DMS79 treated with DMSO at 0.1 percent for 48 hours (cell line): ENCODE results near the gene DBN1.

Experiments
- DNase-seq: peaks from one replicate; lab custom pipeline; 2025; lab: John Stamatoyannopoulos, UW

DBN1 gene

DNA sequence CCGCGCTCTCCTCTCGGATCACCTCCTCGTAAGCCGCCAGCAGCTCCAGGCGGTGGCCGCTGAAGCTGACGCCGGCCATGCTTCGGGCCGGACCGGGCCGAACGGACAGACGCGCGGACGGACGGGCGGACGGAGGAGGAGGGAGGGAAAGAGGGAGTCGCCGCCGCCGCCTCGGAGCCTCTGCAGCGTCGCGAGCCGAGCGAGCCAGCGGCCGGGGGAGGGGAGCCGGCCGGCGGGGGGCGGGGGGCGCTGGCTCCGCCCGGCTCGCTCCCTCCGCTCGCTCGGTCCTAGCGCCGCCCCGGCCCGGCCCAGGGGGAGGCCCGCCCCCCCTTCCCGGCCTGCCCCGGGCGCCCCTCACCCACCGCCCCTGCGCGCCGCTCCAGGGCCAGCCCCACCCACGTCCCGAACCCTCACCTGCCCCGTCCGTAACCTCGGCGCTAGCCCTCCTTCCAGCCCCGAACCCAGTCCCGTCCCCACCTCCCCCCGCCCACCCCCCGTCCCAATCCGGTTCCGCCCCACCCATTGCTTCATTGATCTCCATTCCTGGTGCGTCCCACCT is at the start of gene DBN1:
TSS of gene DBN1 (minus strand) at position 192 of the 559 bp plus-strand sequence. CDS start at position 79, 113 bp downstream.
- DNase-seq = peak; percentile 7

GRCh38 chr5:177520916-177521513 is 47.6 kb upstream of the DBN1 start:
- no peak for DNase-seq

- DNase-seq = no peak
Measured at GRCh38 chr5:177520271-177520670, 46.8 kb upstream of the DBN1 start.

GRCh38 chr5:177519463-177520235 is 46.2 kb upstream of the DBN1 start:
- DNase-seq = no peak

DNA sequence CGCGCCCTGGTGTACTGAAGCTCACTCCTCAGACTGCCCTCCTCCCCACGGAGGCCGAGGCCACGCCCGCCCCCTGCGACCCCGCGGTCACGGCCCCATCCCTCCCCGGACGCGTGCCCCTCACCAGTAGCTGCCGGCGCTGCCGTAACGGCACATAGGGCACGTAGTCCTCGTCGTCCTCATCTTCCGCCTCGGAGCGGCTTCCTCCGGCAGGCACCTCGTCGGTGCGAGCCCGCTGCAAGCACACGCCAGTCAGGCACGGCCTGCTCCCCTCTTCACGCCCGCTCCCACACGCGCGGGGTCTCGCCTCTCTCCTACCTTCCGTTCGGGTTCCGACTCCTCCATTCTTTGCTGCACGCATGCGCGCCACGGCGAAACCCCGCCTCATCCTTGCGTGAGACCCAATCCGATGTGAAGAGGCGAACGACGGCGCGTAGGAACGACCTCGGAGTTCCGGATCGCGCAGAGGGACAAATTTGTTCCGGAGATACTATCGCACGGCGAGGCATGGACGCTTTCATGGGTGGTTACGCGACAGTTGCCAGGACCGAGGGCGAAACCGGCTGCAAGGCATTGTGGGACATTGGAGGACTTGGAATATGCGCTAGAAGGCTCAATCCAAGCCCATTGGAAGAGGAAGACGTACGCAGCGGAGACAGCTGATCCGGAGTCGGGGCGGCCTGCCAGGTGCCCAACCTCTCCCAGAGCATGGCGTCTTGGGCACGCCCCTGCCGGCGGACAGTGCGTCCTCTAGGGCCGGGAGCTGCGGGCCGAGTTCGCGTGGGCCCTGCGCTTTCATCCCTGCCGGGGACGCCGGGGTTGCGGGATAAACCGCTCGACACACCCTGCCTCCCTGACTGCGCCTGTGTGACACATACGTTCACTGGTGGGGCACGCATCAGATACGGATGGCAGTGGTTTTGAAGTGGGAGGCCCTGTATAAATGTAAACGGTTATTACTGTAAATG is 43.5 kb upstream of the DBN1 start, which contains the start of gene DDX41:
TSS of gene DDX41 (minus strand) at position 361 of the 968 bp plus-strand sequence. CDS start at position 345, 16 bp downstream.
- DNase-seq = peak; percentile 85

- no peak for DNase-seq
Measured at GRCh38 chr5:177515580-177515979, 42.1 kb upstream of the DBN1 start.

GRCh38 chr5:177514541-177514940 is 41.1 kb upstream of the DBN1 start:
- no peak for DNase-seq

DNA sequence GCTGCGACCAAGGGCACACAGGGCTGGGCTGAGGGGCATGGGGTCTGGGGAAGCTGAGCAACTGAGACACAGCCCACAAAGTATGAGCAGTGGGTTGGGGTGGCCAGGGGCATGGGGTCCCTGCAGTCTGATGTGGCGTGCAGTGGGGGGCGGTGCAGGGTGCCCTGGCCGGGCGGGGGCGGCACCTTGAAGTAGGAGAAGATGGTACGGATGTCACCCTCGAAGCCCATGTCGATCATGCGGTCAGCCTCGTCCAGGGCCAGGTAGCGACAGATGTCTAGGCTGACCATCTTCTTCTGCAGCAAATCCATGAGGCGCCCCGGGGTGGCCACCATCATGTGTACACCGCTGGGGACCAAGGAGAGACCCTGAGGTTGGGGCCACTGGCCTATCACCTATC is 40.1 kb upstream of the DBN1 start:
- DNase-seq = no peak

DNA sequence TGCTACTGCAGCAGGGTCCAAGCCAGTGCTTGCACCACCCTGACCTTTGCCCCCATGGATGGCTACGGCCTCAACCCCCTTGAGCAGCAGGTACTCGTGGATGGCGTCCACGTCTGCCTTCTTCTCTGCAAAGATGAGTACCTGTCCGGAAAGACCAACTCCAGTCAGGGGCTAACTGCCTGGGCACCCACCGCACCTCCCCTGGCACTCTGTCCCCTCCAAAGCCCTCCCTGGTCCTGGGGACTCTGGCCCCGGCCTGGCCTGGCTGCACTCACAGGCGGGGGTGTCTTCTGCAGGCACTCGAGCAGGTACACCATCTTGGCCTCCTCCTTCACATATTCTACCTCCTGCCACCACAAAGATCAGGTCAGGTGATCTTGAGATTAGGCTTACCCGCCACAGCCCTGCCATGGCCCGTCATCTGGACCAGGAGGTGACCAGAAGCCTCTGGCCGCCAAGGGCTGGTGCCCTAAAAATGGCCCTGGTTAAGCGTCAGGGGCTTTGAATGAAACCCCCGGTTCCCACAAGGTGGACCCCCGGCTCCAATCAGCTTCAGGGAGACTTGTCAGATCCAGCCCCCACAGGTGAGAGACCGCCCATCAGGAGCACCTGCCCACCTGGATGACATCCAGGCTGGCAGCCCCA is 39.4 kb upstream of the DBN1 start:
- DNase-seq = no peak

DNA sequence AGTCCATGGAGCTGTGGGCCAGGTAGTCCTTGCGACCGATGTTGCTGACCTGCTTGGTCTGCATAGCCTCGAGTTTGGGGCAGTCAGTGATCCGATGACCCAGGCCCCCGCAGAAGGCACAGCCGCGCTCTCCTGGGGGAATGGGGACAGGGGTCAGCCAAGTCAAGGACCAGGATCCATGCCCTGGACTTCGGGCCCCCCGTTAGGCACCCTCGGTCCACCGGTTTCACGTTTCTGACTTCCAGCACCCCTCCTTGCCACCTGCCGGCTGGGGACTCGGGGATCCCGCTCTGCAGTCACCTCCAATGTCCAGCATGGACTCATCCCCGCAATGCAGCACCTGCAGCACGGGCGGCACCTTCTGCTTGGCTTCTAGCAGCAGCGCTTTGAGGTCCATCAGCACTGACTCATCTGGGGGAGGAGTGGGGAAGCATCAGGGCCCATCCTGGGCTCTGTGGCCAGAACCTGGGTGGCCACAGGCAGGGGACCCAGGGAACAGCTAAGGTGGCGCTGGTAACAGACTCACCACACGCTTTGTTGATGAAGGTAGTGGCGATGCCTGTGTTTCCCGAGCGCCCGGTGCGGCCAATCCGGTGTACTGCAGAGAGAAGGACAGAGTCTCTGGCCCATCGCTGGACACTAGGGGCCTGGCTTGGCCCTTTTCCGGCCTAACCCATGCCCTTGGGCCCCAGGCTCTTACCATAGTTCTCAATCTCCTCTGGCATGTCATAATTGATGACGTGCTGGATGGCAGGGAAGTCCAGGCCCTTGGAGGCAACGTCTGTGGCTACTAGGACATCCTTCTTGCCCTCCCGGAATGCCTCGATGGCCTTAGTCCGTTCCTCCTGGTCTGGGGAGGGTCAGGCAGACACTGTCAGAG is 38.6 kb upstream of the DBN1 start:
- no peak for DNase-seq

GRCh38 chr5:177511181-177511580 is 37.7 kb upstream of the DBN1 start:
- DNase-seq = no peak

GRCh38 chr5:177510567-177511053 is 37.2 kb upstream of the DBN1 start:
- no peak for DNase-seq

DNA sequence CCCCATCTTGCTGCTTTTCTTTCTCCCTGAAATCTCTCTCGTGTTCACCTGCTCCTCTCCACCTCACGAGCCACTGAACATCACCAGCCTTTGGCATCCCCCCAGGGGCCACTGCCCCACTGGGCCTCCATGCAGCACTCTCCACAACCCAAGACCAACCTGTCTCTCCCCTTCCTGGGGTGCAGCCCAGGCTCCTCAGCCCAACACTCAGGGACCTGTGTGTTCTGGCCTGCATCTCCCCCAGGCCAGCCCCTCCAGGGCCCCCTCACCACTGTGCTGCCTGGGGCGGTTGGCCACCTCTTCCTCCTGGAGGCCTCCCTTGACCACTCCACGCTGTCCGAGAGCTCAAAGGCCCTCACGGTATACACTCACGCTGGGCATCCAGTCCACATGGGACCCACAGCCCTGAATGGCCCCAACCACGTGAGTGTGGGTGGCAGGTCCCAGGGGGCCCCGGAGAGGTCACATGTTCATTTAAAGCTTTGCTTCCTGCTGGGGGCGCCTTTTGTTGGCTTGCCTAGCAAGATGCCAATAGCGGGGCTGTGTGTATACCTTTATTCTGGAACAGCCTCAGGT is 36.6 kb upstream of the DBN1 start:
- DNase-seq = no peak

GRCh38 chr5:177509381-177509951 is 36.0 kb upstream of the DBN1 start, which contains the start of gene DOK3:
Gene DOK3, minus strand, starts transcription at chr5:177509826. Its CDS starts 286 bp downstream, at chr5:177509540.
- DNase-seq = no peak

DNA sequence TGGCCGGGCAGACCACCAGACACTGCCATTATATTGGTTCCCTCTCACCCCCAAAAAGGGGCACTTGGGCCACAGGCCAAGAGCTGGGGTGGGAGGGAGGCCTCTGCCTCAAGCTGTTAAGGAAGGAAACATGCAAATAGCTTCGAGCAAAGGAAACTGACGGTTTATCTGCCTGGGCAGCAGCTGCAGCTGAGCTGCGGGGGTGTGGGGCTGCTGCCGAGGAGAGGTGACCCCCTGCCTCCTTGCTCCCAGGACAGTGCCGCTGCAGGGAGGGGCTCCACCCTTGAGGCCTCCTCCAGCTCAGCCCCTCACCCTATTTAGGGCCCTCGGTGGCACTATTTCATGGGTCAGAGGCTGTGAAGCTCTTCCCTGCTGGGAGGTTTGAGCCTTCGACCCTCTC is 35.4 kb upstream of the DBN1 start:
- DNase-seq = no peak

- no peak for DNase-seq
Measured at GRCh38 chr5:177508221-177508611, 34.8 kb upstream of the DBN1 start.

DNA sequence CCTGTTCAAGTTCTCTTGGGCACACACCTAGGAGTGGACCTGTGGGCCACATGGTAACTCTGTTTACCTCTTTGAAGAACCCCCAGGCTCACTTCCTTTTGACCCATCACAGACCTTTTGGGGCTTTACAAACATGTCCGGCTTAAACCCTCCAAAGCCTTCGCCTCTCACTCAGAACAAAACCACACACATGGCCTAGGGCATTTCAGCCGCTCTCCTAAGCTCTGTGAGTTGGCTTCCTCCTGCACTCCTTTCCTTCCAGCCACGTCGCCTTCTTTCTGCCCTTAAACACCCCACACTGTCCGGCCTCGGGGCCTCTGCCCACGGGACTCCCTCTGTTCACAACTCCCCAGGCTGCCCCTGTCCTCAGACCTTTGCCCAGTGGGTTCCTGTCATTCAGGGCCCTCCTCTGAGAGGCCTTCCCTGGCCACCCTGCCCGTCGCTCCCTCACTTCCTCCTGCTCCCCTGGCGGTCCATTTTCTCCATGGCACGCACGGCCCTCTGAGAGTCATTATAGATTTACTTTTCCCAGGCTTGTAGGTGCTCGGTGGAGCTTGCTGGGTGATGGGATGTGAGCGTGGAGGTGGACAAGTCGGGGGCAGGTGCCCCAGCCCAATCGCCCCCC is 34.3 kb upstream of the DBN1 start:
- DNase-seq = no peak

DNA sequence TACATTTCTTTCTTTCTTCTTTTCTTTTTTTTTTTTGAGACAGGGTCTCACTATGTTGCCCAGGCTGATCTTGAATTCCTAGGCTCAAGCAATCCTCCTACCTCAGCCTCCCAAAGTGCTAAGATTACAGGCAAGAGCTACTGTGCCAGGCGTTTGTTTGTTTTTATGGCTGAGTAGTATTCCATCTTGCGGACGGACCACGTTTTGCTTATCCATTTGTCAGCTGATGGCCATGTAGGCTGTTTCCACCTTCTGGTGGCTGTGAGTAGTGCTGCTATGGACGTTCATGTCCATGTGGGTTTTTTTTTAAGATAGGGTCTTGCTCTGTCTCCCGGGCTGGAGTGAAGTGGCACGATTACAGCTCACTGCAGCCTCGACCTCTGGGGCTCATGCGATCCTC is 33.7 kb upstream of the DBN1 start:
- DNase-seq = no peak

DNA sequence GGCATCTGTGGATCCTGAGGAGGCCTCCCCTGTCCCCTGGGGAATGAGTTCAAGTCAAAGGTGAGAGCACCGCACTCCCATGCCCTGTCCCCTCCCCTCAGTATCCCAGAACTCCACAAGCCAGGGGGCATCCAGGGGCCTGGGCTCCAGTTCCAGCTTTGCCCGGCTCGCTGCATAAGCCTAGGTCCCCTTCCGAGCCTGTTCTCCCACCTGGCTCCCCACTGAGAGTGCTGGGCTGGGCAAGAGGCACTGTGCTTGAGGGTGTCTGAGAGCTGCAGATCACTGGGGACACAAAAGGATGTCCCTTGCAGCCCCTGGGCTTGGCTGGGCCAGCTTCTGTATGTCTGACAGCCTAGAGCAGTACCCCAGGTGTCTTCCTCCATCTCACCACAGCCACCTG is 31.6 kb upstream of the DBN1 start:
- no peak for DNase-seq
